ENCODE results near the gene SLC19A1.
A peak's percentile ranks its signal among the peaks of the same experiment; 100 is the strongest.
"Not testable (repeated sequence)": the region's sequence is repeated elsewhere in the genome, so short reads cannot be mapped to it uniquely, and the experiment has no call there.

The SLC19A1 gene

DNA sequence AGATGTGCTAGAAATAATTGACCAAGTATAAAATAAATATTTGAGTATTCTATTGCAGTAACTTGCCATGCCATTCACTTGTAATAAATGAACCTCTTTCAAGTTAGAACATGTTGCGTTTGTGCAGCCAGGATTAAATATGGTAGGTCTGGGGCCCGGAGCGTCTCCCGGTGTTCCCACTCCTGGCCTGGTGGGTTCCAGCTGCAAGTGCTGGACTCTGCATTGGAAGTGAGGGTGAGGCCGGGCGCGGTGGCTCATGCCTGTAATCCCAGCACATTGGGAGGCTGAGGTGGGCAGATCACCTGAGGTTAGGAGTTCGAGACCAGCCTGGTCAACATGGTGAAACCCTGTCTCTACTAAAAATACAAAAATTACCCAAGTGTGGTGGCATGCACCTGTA, 19.0 kb upstream of the SLC19A1 start:
- not testable (repeated sequence) for H3K4me3 ChIP-seq (ENCODE audit: low read length); H3K36me3 ChIP-seq (ENCODE audit: control insufficient read depth, insufficient read depth, low read length); H3K9me3 ChIP-seq (ENCODE audit: control insufficient read depth, low read length); H3K9ac ChIP-seq (ENCODE audit: low read length); H3K27me3 ChIP-seq (ENCODE audit: control insufficient read depth, insufficient read depth, low read length); H3K4me1 ChIP-seq (ENCODE audit: control insufficient read depth, insufficient read depth, low read length)

GRCh38 chr21:45560106-45561021, 18.1 kb upstream of the SLC19A1 start:
- no peak overlapping the region for H3K9ac ChIP-seq (ENCODE audit: low read length)
- H3K27me3 ChIP-seq (ENCODE audit: control insufficient read depth, insufficient read depth, low read length): peaks cover 5% of the 10 kb centered on the region
- no peaks in the 10 kb centered on the region for H3K9me3 ChIP-seq (ENCODE audit: control insufficient read depth, low read length)
- no peak overlapping the region for H3K4me3 ChIP-seq (ENCODE audit: low read length)
- H3K4me1 ChIP-seq (ENCODE audit: control insufficient read depth, insufficient read depth, low read length): no peaks in the 10 kb centered on the region
- H3K36me3 ChIP-seq (ENCODE audit: control insufficient read depth, insufficient read depth, low read length): no peaks in the 10 kb centered on the region

- Histone ChIP-seq H3K9ac (ENCODE audit: low read length) (no peak overlapping the region), H3K4me1 (ENCODE audit: control insufficient read depth, insufficient read depth, low read length) (no peaks in the 10 kb centered on the region), H3K36me3 (ENCODE audit: control insufficient read depth, insufficient read depth, low read length) (no peaks in the 10 kb centered on the region), H3K9me3 (ENCODE audit: control insufficient read depth, low read length) (no peaks in the 10 kb centered on the region), H3K27me3 (ENCODE audit: control insufficient read depth, insufficient read depth, low read length) (peaks cover 5% of the 10 kb centered on the region), H3K4me3 (ENCODE audit: low read length) (no peak overlapping the region)
Measured at GRCh38 chr21:45559216-45560105, 17.2 kb upstream of the SLC19A1 start.

GRCh38 chr21:45558044-45558721, 15.9 kb upstream of the SLC19A1 start:
- Histone ChIP-seq H3K9ac (ENCODE audit: low read length) (no peak overlapping the region), H3K36me3 (ENCODE audit: control insufficient read depth, insufficient read depth, low read length) (no peaks in the 10 kb centered on the region), H3K4me1 (ENCODE audit: control insufficient read depth, insufficient read depth, low read length) (no peaks in the 10 kb centered on the region)

GRCh38 chr21:45557616-45558043, 15.4 kb upstream of the SLC19A1 start:
- no peak overlapping the region for H3K9ac ChIP-seq (ENCODE audit: low read length)
- no peaks in the 10 kb centered on the region for H3K9me3 ChIP-seq (ENCODE audit: control insufficient read depth, low read length)
- H3K4me3 ChIP-seq (ENCODE audit: low read length): no peak overlapping the region

More at GRCh38 chr21:45558044-45558721, 15.9 kb upstream of the SLC19A1 start:
- H3K27me3 ChIP-seq (ENCODE audit: control insufficient read depth, insufficient read depth, low read length): peaks cover 5% of the 10 kb centered on the region
- no peak overlapping the region for H3K4me3 ChIP-seq (ENCODE audit: low read length)
- H3K9me3 ChIP-seq (ENCODE audit: control insufficient read depth, low read length): no peaks in the 10 kb centered on the region

DNA sequence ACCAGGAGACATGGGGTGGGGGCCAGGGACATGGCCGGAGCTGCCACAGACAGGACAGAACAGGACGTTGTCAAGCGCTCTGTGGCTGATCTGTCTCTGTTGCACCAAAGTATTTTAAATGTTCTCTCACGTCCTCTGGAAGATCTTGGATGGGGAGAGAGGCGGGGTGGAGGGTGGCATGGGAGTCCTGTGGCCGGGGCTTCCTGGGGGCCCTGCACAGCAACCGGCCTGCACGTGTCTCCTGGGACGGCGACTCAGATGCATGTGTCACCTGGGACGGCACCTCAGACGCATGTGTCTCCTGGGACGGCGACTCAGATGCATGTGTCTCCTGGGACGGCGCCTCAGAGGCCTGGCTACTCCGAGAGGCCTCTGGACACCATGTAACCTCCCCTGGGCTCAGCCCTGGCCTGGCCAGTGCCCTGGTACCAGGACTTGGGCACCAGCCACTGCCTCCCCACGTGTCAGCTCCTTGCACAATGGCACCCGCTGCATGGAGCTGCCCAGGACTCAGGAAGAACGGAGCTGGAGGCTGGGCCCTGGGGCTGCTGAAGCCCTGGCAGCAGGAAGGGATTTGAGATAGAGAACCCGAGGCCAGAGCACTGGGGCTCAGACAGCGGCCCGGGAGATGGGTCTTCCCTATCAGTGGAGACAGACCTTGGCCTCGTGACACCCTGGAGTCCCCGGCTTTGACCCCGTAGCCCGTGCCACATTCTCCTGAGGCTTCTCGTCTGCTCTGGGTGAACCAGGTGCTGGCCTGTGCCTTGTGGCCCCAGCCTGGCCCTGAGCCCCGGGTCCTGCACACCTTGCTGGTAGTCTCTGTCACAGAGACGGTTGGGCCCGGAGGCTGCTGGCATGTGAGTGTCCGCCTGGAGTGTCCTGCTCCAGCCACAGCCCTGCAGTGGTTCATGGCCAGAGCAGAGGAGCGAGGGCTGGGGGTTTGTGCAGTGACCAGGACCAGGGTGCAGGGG, 14.7 kb upstream of the SLC19A1 start:
- Histone ChIP-seq H3K27me3 (ENCODE audit: control insufficient read depth, insufficient read depth, low read length) (no peaks in the 10 kb centered on the region), H3K9me3 (ENCODE audit: control insufficient read depth, low read length) (no peaks in the 10 kb centered on the region), H3K4me1 (ENCODE audit: control insufficient read depth, insufficient read depth, low read length) (no peaks in the 10 kb centered on the region), H3K4me3 (ENCODE audit: low read length) (no peak overlapping the region), H3K9ac (ENCODE audit: low read length) (no peak overlapping the region), H3K36me3 (ENCODE audit: control insufficient read depth, insufficient read depth, low read length) (no peaks in the 10 kb centered on the region)

More at GRCh38 chr21:45557616-45558043, 15.4 kb upstream of the SLC19A1 start:
- Histone ChIP-seq H3K4me1 (ENCODE audit: control insufficient read depth, insufficient read depth, low read length) (no peaks in the 10 kb centered on the region), H3K36me3 (ENCODE audit: control insufficient read depth, insufficient read depth, low read length) (no peaks in the 10 kb centered on the region), H3K27me3 (ENCODE audit: control insufficient read depth, insufficient read depth, low read length) (peaks cover 3% of the 10 kb centered on the region)

GRCh38 chr21:45556302-45556644, 14.0 kb upstream of the SLC19A1 start:
- Histone ChIP-seq H3K9me3 (ENCODE audit: control insufficient read depth, low read length) (no peaks in the 10 kb centered on the region), H3K36me3 (ENCODE audit: control insufficient read depth, insufficient read depth, low read length) (no peaks in the 10 kb centered on the region), H3K27me3 (ENCODE audit: control insufficient read depth, insufficient read depth, low read length) (no peaks in the 10 kb centered on the region), H3K4me1 (ENCODE audit: control insufficient read depth, insufficient read depth, low read length) (no peaks in the 10 kb centered on the region), H3K9ac (ENCODE audit: low read length) (no peak overlapping the region), H3K4me3 (ENCODE audit: low read length) (no peak overlapping the region)

DNA sequence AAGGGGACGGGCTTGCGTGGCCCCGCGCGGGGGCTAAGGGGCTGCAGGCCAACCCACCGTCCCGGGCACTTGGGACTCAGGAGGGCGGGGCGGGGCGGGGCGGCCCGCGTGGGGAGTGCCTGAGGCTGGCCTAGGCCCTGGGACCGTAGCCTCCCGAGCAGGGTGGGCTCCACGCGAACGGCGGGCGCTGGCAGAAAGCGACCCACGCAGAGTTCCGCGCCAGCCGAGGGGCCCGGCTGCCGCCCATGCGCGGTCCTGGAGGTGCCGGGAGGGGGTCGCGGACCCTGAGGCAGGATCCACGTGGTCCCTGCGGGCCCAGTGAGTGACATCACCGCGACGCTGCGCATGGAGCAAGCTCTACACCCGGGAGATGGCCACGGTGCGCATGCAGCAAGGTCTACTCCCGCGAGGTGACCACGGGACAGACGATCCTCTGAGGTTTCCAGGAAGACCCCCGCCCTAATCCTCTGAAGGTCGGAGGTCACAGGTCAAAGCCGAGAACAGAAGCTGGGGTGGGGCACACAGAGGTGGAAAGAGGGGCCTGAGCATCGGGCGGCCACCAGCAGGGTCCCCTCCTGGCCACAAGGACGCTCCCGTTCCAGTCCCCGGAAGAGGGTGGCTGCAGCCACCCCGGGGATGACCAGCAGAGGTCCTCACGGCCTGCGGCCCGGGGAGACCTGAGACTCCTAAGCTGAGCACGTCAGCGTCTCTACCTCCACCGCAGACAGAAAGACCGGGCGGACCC, 13.5 kb upstream of the SLC19A1 start:
- no peaks in the 10 kb centered on the region for H3K4me1 ChIP-seq (ENCODE audit: control insufficient read depth, insufficient read depth, low read length)
- H3K4me3 ChIP-seq (ENCODE audit: low read length): peak overlapping the region; percentile 50
- H3K9me3 ChIP-seq (ENCODE audit: control insufficient read depth, low read length): no peaks in the 10 kb centered on the region
- no peaks in the 10 kb centered on the region for H3K36me3 ChIP-seq (ENCODE audit: control insufficient read depth, insufficient read depth, low read length)
- no peaks in the 10 kb centered on the region for H3K27me3 ChIP-seq (ENCODE audit: control insufficient read depth, insufficient read depth, low read length)
- H3K9ac ChIP-seq (ENCODE audit: low read length): no peak overlapping the region

- H3K4me1 ChIP-seq (ENCODE audit: control insufficient read depth, insufficient read depth, low read length): peaks cover under 1% of the 10 kb centered on the region
- H3K4me3 ChIP-seq (ENCODE audit: low read length): no peak overlapping the region
- no peaks in the 10 kb centered on the region for H3K36me3 ChIP-seq (ENCODE audit: control insufficient read depth, insufficient read depth, low read length)
- H3K27me3 ChIP-seq (ENCODE audit: control insufficient read depth, insufficient read depth, low read length): no peaks in the 10 kb centered on the region
- no peaks in the 10 kb centered on the region for H3K9me3 ChIP-seq (ENCODE audit: control insufficient read depth, low read length)
- no peak overlapping the region for H3K9ac ChIP-seq (ENCODE audit: low read length)
Measured at GRCh38 chr21:45555251-45555556, 13.0 kb upstream of the SLC19A1 start.

DNA sequence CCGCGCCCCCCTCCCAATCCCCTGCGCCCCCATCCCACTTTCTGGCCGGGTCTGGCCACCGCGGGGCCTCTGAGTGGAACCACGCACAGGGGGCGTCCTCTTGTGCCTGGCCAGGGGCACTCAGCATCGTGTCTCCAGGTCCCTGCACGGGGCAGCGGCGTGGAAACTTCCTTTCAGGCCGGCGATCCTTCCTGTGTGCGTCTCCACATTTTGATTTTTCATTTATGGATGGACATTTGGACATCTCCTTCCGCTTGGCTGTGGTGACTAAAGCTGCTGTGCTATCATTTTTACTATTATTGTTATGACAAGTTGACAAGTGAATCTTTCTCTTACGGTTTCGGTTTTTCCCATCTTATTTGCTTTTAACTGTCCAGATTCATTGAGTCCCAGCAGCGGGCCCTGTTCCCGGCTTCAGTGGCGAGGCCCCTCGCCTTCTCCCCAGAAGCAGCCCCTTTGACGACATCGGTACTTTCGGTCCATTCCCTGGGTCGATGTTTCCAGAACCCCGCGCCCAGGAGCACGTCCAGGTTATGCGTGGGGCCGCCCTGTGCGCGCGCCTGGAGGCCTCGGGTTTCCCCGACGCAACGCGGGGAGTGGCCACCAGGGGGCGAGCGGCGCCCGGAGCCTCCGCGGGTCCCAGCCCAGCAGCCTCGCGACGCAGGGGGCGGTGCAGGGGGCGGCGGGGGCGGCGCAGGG, 12.4 kb upstream of the SLC19A1 start:
- H3K4me1 ChIP-seq (ENCODE audit: control insufficient read depth, insufficient read depth, low read length): peaks cover 5% of the 10 kb centered on the region
- no peaks in the 10 kb centered on the region for H3K36me3 ChIP-seq (ENCODE audit: control insufficient read depth, insufficient read depth, low read length)
- peak overlapping the region; percentile 63 for H3K4me3 ChIP-seq (ENCODE audit: low read length)
- no peaks in the 10 kb centered on the region for H3K9me3 ChIP-seq (ENCODE audit: control insufficient read depth, low read length)
- H3K27me3 ChIP-seq (ENCODE audit: control insufficient read depth, insufficient read depth, low read length): no peaks in the 10 kb centered on the region
- peak overlapping the region; percentile 62 for H3K9ac ChIP-seq (ENCODE audit: low read length)

Measured in mucosa of stomach (tissue), 1 donor.